IPS-NIHi7 (cell line): Measurements from ENCODE around the gene MISP.
A peak's percentile ranks its signal among the peaks of the same experiment; 100 is the strongest.

ENCODE experiments used
- DNase-seq: peaks from one replicate; pipeline ENCODE4 v3.0.0; 2012; ENCODE audit warnings: mixed read lengths; ENCODE audit errors: extremely low spot score

MISP gene

DNA sequence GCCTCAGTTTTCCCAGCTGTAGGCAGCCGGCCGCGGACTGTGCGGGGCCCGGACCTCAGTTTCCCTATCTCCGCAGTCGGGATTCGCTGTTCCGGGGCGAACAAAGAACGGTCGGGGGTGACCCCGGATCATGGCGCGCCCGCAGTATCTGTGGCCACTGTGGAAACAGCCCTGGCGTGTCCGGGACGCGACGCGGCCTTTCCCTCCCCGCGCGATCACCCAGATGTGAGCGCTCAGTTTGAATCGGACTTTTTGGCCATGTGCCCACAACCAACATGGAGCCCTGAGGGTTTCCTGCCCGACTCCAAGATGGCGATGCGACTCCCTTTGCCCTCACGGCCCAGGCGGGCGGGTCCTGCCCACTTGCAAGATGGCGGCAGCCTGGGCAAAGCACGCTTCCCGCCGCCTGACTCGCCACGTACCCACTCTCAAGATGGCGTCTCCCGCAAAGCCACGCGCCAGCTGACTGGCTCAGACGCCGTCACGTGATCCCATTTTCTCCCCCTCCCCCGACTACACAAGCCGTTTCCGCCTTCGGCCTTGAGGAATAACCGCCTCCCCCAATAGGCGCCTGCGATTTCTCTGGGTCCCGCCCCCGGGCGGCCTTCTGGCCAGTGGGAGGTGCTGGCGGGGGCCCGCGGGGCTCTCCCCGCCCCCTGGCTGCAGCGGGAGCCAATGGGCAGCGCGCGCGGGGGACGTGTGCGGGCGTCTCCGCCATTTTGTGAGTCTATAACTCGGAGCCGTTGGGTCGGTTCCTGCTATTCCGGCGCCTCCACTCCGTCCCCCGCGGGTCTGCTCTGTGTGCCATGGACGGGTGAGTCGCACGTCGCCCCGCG, 46.0 kb downstream of the MISP start, which contains the start of gene PTBP1:
Gene PTBP1 (plus strand): TSS at position 761 of the 836 bp plus-strand sequence. CDS start 46 bp downstream, at position 807.
- peak; percentile 97 for DNase-seq

DNA sequence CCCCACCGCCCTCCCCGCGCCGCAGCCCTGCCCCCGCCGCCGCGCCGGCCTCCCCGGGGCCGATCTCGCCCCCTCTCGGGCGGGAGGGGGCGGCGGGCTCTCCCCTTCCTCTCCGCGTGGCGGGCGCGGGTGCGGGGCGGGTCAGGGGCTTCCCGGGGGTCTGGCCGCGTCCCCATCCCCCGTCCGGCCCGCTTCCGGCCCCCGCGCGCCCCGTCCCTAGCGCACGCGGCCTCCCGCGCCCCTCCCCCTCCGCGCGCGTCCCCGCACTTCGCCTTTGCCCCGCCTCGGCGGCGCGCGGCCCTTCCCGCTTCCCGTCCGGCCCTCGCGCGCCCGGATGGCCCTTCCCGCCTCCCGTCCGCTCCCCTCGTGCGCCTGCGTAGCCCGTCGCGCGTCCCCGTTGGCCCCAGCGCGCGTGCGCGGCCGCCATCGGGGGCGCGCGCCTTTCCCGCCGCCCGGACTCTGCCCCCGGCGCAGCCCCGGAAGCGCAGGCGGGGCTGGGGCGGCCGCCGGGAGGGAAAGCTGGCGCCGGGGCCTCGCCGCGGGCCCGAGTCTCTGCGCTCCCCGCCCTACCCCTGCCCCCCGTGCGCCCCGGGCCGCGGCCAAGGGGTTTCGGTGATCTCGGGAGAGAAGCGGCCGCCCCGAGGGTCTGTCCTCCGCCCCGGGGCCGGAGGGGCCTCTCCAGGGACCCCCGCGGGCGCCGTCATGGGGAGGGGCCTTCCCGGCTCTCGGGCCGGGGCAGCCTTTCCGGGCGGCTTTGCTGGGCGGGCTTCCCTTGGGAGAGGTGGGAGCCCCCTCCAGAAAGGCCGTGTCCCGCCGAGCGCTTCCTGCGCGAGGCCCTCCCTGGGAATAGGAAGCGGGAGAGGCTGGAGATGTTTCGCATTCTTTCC, 46.9 kb downstream of the MISP start:
- DNase-seq: peak; percentile 91

DNA sequence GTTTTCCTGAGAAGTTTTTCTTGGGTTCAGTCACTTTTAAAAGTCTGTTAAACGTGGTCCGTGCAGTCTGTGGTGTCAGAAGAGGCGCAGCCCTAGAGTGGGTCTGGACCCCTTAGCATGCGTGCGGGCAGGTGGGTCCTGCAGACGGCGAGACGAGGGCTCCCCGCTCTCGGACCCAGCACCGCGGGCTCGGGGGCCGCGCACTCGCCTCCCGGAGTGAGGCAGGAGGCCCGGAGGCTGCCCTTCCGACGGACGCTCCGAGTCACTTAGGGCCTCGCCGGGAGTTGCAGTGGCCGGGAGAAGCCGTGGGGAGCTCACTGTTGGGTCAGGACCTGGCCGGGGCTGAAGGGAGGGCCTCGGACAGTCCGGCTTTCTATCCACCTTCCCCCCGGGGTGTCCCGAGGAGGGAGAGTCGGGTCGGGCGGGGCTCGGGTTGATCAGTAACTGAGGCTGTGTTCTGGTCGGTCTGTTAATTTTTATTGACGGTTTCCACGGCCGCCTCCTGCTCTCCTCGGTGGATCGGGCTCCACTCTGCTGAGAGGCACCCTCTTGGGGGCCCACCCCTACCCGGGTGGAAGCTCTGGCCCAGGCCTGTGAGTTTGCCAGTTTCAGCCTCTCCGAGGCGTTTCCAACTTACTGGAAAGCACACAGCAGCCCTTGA, 47.6 kb downstream of the MISP start:
- no peak for DNase-seq

DNA sequence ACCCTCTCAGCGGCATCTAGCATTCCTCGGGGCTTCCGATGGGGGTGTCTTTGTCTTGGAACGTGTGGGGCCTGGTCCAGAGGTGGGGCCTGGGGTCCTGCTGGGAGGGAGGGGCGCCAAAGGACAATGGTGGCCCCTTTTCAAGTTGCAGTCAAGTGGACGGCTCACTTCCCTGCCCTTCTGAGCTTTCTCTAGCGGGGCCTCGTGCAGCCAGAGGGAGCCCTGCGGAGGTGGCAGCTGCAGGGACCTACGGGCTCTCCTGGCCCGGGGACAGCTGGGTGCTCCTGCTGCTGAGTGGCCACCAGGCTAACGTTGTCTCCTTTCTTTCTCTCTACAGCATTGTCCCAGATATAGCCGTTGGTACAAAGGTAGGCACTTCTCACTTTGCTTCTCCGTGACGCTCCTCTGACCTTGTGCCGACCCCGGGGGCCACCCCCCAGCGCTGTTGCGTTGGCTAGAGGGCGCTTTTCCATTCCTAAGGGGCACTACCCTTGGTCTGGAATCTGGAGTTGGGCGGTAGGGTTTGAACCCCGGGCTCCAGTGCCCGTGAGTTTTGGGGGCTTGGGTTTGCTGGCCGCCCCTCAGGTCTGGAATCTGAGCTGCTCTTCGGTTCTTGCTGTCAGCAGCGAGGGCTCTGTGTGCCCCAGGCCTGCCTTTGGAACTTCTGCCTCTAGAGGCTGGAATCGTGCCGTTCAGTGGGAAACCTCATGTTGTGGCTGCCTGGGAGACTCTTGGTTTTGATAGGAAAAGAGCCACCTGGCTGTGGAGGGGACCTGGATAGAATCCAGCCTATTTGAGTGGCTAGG, 48.4 kb downstream of the MISP start:
- no peak for DNase-seq

DNA sequence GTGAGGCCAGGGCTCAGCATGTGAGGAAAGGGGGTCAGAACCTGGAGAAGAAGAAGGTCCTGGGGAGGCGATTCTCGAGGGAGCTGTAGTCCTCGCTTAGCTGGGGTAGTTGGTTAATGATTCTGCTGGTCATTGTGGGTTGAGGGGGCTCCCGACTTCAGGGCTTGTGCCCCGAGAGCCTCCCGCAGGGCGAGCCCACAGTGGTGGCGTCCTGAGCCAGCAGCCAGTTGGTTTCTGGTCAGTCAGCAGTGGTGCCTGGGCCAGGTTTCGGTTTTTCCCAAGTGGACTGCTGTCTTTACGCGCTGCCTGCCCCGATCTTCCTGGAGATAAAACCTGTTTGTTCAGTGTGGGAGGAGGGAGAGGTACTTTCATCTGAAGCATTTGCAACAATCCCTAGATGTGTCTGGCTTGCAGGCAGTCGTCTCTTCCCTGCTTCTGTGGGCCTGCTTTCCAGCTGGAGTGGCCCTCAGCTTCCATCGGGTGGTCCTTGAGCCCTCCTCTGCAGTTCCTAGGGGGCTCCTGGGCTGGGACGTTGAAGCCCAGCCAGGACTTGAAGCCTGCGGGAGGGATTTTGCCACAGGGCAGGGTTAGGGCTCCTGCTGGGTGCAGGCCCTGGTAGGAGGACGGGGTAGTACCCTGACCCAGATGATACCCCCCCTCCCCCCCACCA, 49.6 kb downstream of the MISP start:
- DNase-seq: no peak

DNA sequence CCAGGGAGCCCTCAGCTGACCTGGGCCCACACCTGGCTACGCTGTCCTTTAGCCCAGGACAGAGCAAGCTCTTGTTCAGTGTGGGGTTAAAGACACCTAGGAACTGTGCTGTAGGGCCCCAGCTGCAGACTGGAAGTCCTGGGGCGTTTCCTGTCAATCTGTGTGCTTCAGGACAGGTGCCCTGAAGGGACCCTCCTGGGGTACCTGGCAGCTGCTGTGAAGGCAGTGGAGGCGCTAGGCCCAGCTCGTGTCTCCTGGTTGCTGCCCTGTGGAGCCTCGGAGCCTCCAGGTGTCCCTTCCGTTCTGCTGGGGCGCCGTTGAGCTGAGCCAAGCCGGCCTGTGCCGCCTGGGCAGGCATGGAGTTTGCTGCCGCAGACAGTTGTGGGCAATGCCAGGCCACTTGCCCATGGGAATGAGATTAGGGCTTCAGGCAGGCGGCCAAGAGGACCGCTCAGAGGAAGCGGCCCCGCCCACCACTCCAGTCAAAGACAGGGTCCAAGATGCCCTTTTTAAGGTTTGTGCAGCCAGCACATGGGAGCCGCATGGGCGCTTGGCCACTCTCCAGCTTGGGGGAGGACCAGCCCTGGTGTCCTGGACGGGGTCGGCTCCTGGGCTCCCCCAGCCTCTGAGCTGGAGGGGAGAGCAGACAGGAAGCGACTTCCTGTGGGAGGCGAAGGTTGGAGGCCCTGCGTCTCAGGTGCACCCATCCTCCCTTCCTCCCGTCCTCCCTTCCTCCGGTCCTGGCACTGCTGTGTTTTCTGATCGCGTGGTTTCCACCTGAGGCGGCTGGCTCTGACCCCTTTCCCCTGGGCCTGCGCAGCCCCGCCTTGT, 50.3 kb downstream of the MISP start:
- DNase-seq: no peak

DNA sequence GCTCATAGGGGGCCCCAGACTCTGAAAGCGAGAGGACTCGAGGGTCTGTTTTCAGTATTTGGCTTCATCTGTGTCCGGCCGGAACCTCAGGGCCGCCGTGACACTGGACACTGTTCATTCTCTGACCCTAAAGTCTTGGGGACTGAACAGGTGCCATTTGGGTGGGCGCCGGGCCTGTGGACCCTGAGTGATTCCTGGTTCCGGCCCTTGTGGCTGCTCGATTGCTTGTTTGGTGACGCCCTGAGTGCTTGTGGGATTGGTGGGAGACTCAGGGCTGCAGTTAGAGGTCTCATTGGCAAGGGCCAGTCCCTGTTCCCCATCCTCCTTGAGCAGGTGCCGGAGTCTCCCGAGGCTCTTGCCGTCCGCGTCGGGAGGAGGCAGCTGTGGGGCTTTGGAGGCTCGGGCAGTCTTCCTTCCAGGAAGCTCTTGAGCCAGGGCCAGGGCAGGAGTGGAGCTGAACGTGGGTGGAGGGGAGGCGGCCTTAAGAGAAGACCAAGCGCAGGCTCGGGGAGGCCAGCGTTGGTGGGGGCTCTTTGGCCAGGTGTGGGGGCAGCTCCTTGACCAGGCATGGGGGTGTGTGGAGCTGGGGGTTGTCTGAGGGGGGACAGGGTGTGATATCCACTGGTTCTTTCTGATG, 51.1 kb downstream of the MISP start:
- no peak for DNase-seq

DNA sequence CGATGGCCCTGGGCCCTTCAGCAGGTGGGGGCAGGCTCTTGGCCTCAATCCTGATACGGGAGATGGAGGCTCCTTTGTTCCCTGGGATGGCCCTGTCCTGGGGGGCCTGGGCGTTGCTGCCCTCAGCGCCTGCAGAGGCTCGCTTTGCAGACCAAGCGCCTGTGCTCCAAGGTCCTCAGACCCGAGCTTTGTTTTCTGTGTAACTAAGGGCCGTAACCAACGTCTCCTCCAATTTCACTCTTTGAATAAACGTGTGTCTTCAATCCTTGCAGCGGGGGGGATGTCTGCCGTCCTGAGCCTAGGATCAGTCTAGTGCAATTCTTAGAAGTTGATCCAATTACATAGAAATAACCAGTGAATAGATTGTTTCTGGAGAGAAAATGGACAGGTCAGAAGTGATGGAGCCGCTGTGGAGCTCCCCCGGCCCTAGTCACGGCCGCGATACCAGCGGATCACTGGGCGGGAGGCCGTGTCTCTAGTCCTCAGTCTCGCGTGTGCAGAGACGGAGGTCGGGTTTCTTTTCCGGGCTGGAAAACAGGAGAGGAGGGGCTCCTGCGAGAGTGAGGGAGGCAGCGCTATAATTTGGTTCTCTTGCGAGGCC, 51.7 kb downstream of the MISP start:
- DNase-seq: no peak

DNA sequence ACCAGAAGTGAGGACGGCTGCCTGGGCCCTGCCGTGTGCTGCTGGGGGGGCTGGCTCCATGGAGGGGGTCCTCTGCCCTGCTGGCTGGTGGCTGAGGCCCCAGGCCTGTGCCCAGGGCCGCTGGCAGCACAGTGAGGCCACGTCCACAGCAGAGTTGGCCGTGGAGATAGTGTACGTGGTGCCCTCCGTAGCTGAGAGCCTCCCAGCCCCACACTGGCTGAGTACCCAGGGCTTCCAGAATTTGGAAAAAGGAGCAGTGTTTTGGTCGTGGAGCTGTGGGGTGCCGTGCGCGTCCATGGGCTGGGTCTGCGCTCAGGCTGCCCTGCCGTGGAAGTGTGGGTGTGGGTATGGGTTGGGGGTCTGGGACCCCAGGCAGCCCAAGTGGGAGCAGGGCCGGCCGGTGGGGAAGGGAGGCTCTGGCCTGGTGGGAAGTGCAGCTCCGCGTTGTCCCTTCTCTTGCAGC, 52.2 kb downstream of the MISP start:
- no peak for DNase-seq

DNA sequence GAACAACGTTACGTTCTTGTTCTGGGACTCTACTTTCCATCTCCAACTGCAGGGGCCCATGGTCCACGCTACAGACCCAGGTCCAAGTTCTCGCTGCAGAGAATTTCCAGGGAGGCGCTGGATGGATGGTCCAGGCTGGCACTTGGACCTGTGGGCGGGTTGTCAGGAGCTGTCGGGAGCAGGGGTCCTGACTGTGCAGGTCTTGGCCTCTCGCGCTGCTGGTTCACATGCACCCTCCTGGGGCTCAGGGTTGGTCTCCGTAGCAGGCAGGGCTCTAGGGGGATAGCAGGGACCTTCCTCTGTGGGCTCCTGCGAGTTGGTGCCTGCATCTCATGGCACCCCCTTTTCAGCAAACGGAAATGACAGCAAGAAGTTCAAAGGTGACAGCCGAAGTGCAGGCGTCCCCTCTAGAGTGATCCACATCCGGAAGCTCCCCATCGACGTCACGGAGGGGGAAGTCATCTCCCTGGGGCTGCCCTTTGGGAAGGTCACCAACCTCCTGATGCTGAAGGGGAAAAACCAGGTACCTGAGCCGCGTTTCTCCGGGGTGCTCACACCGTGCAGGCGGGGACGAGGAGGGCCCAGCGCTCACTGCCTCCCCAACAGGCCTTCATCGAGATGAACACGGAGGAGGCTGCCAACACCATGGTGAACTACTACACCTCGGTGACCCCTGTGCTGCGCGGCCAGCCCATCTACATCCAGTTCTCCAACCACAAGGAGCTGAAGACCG, 52.9 kb downstream of the MISP start:
- no peak for DNase-seq

DNA sequence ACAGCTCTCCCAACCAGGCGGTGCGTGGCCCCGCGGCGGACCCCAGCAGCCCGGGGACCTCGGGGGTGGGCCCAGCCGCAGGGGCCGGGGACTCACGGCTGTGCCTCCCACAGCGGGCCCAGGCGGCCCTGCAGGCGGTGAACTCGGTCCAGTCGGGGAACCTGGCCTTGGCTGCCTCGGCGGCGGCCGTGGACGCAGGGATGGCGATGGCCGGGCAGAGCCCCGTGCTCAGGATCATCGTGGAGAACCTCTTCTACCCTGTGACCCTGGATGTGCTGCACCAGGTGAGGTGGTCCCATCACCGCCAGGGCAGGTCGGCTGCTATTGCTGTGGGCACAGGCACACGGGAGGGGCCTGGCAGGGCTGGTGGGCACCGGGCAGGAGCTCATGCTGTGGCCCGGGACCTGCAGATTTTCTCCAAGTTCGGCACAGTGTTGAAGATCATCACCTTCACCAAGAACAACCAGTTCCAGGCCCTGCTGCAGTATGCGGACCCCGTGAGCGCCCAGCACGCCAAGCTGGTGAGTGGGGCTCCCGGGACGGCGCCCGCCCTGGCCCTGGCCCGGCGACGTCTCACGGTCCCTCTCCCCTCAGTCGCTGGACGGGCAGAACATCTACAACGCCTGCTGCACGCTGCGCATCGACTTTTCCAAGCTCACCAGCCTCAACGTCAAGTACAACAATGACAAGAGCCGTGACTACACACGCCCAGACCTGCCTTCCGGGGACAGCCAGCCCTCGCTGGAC, 53.7 kb downstream of the MISP start:
- no peak for DNase-seq

DNA sequence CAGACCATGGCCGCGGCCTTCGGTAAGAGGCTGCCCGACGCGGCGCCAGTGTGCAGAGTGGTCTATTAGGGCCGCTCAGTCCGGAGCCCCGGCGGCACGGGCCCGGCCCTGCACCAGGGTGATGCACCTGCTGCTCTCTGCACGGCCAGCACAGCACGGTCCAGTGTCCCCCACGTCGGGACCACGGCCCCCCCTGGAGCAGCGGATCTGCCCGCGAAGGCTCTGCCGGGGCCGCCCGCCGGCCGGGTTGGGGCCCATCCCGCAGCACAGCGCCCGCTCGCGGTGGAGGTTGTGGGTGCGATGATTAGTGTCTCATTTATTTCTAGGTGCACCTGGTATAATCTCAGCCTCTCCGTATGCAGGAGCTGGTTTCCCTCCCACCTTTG, 54.2 kb downstream of the MISP start:
- no peak for DNase-seq

DNA sequence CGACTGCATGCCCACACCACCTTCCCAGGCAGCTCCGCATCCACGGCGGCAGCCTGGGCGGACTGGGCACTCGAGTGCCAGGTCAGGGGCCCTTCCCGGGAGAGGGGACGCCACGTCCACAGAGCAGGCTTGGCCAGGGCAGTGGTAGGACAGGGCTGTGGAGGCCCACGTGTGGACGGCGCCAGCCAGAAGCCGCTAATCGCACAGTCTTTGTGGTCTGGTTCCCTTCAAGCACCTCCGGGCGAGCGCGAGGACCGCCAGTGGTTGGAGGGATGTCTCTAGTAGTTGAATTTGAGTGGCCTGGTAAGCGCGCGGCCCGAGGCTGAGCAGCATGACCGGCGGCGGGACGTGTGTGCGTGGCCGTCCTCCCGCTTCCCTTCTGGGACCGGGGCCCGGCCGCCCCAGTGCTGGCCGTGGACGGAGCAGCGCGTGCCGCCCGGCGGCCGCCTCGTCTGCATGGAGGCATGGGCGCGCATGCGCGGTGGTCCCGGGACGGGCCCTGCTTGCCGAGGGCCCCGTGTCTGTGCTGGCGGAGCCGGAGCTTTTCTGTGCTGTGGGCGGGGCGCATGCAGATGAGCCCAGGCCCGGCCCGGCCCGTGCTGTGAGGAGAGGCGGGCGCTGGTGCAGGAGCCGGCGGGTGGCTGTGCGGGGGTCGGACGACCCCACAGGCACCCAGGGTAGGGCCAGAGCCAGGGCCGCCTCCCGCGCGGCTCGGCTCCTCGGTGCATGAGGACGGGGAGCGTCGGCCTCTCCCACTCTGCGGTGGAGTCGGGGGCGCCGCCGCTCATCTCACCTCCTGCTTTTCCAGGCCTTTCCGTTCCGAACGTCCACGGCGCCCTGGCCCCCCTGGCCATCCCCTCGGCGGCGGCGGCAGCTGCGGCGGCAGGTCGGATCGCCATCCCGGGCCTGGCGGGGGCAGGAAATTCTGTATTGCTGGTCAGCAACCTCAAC, 55.0 kb downstream of the MISP start:
- DNase-seq: no peak

DNA sequence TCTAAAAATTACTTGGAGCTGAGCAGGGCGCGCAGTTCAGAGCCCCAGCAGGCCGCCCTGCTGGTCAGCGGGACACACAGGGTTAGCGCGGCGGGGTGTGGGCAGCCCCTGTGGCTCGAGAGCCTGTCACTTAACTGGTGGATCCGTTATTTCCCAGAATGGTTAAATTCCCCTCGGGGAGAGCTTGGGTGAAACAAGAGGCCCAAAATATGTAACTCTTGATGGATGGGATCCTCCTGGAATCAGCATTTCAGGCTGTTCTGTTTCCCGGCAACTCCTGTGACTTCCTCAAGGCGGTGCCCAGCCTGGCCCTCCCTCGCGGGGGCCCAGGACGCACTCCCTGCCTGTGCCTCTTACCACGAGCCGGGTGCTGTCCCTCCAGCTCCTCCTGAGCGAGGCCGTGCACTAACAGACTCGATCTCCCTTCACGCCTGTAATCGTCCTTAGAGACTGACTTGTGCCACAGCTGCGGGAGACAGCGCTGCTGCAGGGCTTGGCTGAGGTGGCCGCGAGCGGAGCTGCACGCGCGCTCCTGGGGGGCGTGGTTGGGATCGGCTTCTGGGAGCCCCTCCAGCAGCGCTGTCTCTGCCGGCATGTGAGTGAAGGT, 56.0 kb downstream of the MISP start:
- DNase-seq: no peak

DNA sequence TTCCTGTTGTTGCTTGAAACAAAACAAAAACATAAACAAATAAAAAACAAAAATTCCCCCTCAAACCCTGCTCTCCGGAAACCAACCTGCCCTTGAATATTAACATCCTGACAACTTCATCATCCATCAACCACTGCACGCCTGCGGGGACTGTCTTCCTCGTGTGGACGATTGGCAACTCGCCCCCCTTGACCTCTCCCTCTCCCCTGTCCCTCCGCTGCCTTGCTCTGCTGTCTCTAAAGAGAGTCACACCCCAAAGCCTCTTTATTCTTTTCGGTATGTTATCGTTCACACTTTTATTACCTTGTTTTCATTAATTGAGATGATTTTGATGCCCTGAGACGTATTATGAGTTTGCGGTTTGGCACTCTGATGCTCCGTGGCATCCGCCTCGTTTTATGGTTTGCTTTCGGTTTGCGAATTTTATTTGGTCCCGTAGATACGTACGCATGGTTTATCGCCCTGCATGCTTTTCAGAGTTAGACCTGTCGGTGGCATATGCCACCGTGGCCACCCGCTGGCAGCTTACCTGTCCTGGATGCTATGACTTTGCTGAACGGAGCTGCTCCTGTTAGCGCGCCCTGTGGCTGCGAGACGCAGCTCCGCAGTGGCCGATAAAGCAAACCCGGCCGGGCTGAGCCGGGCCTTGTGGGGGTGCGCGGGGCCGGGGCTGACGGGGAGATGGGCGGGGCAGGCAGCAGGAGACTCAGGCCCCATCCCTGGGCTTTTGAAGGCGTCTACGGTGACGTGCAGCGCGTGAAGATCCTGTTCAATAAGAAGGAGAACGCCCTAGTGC, 56.9 kb downstream of the MISP start:
- DNase-seq: no peak
